ENCODE results near the gene BRPF3. TPM values are rescaled to one million over a fixed set of nuclear protein-coding genes. Genes with fewer than 3 reads are reported as not detected.
A peak's percentile ranks its signal among the peaks of the same experiment; 100 is the strongest.

BRPF3 gene
- polyA plus RNA-seq, 1 donor from 2014 or later: 10.1 TPM

DNA sequence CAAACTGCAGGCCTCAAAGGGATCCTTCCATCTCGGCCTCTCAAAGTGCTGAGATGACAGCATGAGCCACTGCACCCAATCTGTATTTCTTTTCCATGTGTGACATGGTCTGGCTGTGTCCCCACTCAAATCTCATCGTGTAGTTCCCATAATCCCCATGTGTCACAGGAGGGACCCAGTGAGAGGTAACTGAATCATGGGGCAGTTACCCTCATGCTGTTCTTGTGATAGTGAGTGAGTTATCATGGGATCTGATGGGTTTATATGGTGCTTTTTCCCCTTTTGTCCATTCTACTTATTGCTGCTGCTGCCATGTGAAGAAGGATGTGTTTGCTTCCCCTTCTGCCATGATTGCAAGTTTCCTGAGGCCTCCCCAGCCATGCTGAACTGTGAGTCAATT lies 10.3 kb upstream of the BRPF3 start:
- Histone ChIP-seq H3K9me2 (ENCODE audit: insufficient read depth, low read length) (no peaks in the 10 kb centered on the region), H3K9ac (ENCODE audit: low read length) (no peak overlapping the region), H3K27ac (ENCODE audit: low read length) (no peak overlapping the region), H3K9me3 (ENCODE audit: low read length) (no peaks in the 10 kb centered on the region), H3K79me2 (replicated peaks; ENCODE audit: insufficient read depth, low read length) (no peaks in the 10 kb centered on the region), H3K4me2 (ENCODE audit: low read length) (no peak overlapping the region), H2AFZ (ENCODE audit: low read depth, low read length) (no peak overlapping the region), H3F3A (ENCODE audit: insufficient read depth, low read length, poor library complexity, severe bottlenecking) (no peaks in the 10 kb centered on the region), H4K20me1 (ENCODE audit: insufficient read depth) (no peaks in the 10 kb centered on the region), H3K36me3 (ENCODE audit: insufficient read depth, low read length) (no peaks in the 10 kb centered on the region), H3K27me3 (ENCODE audit: insufficient read depth, low read depth, low read length) (no peaks in the 10 kb centered on the region), H3K4me3 (ENCODE audit: low read length) (no peak overlapping the region)
- no peak for TF ChIP-seq EP300 (conservative IDR thresholded peaks at IDR 0.05; ENCODE audit: poor library complexity, severe bottlenecking)
- TF ChIP-seq, protein P1, sequence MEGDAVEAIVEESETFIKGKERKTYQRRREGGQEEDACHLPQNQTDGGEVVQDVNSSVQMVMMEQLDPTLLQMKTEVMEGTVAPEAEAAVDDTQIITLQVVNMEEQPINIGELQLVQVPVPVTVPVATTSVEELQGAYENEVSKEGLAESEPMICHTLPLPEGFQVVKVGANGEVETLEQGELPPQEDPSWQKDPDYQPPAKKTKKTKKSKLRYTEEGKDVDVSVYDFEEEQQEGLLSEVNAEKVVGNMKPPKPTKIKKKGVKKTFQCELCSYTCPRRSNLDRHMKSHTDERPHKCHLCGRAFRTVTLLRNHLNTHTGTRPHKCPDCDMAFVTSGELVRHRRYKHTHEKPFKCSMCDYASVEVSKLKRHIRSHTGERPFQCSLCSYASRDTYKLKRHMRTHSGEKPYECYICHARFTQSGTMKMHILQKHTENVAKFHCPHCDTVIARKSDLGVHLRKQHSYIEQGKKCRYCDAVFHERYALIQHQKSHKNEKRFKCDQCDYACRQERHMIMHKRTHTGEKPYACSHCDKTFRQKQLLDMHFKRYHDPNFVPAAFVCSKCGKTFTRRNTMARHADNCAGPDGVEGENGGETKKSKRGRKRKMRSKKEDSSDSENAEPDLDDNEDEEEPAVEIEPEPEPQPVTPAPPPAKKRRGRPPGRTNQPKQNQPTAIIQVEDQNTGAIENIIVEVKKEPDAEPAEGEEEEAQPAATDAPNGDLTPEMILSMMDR (IDR thresholded peaks at IDR 0.05; ENCODE audit: poor library complexity, severe bottlenecking): no peak
- no peak for TF ChIP-seq MXI1 (conservative IDR thresholded peaks at IDR 0.05; ENCODE audit: poor library complexity, severe bottlenecking)
- no peak for TF ChIP-seq RAD21 (conservative IDR thresholded peaks at IDR 0.05)
- TF ChIP-seq, protein P2, sequence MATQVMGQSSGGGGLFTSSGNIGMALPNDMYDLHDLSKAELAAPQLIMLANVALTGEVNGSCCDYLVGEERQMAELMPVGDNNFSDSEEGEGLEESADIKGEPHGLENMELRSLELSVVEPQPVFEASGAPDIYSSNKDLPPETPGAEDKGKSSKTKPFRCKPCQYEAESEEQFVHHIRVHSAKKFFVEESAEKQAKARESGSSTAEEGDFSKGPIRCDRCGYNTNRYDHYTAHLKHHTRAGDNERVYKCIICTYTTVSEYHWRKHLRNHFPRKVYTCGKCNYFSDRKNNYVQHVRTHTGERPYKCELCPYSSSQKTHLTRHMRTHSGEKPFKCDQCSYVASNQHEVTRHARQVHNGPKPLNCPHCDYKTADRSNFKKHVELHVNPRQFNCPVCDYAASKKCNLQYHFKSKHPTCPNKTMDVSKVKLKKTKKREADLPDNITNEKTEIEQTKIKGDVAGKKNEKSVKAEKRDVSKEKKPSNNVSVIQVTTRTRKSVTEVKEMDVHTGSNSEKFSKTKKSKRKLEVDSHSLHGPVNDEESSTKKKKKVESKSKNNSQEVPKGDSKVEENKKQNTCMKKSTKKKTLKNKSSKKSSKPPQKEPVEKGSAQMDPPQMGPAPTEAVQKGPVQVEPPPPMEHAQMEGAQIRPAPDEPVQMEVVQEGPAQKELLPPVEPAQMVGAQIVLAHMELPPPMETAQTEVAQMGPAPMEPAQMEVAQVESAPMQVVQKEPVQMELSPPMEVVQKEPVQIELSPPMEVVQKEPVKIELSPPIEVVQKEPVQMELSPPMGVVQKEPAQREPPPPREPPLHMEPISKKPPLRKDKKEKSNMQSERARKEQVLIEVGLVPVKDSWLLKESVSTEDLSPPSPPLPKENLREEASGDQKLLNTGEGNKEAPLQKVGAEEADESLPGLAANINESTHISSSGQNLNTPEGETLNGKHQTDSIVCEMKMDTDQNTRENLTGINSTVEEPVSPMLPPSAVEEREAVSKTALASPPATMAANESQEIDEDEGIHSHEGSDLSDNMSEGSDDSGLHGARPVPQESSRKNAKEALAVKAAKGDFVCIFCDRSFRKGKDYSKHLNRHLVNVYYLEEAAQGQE (IDR thresholded peaks at IDR 0.05; ENCODE audit: borderline replicate concordance): no peak
- no peak for TF ChIP-seq SMC3 (conservative IDR thresholded peaks at IDR 0.05; ENCODE audit: poor library complexity)
- no peak for TF ChIP-seq TAF1 (IDR thresholded peaks at IDR 0.05; ENCODE audit: low read depth)

DNA sequence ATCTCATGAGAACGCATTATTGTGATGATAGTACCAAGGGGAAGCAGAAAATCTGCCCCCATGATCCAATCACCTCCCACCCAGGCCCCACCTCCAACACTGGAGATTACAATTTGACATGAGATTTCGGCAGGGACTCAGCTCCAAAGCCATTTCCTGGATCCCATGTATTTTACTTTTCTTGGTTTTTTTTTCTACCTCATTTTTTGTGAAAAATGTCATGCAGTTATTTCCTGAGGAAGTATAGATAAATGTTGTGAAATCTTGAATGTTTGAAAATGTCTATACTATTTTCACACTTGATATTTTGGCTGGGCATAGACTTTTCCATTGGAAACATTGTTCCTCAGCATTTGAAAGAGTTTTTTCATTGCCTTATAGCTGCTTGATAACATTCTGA lies 9.1 kb upstream of the BRPF3 start:
- no peak overlapping the region for H3K4me2 ChIP-seq (ENCODE audit: low read length)
- H3F3A ChIP-seq (ENCODE audit: insufficient read depth, low read length, poor library complexity, severe bottlenecking): no peaks in the 10 kb centered on the region
- no peak for TF ChIP-seq TAF1 (IDR thresholded peaks at IDR 0.05; ENCODE audit: low read depth)

DNA sequence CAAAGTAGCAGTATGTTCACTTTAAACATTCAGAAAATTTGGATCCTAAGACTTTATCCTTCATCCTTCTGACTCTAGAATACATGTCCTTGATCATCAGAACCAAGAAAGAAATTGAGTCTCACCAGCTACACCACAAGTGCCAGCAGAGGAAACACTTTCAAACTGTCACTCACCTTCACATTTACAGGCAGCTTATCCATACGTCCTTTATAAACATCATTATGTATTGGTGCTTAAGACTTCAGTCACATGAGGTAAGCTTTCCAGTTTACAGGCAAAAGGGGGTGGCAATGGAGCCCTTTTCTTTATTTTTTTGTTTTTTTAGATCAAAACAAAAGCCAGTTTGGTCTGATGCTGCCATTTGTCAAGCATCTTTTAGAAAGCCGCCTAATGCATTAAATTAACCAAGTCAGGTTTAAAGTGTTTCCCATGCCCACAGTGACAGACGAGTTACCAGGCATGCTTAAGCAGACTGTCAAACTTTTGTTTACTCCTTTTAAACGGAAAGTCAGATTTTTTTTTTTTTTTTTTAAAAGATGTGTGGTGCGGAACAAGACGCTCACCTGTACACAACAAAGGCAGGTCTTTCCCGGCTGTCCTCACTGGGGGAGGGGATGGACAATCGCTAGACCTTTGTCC lies 952 bp upstream of the BRPF3 start:
- peak; percentile 44 for TF ChIP-seq POLR2AphosphoS5 (IDR thresholded peaks at IDR 0.05)
- TF ChIP-seq MXI1 (conservative IDR thresholded peaks at IDR 0.05; ENCODE audit: poor library complexity, severe bottlenecking): peak; percentile 20
- TF ChIP-seq EP300 (conservative IDR thresholded peaks at IDR 0.05; ENCODE audit: poor library complexity, severe bottlenecking): peak; percentile 56
- TF ChIP-seq, protein P2 (IDR thresholded peaks at IDR 0.05; ENCODE audit: borderline replicate concordance): no peak
- TF ChIP-seq, protein P1 (IDR thresholded peaks at IDR 0.05; ENCODE audit: poor library complexity, severe bottlenecking): no peak
- TF ChIP-seq EZH2 (IDR thresholded peaks at IDR 0.05; ENCODE audit: borderline replicate concordance, insufficient read depth, low read length, poor library complexity, severe bottlenecking): no peak
- no peak for TF ChIP-seq SMC3 (conservative IDR thresholded peaks at IDR 0.05; ENCODE audit: poor library complexity)
- no peak for TF ChIP-seq RAD21 (conservative IDR thresholded peaks at IDR 0.05)
- no peak for TF ChIP-seq TAF1 (IDR thresholded peaks at IDR 0.05; ENCODE audit: low read depth)

More for the DNA sequence above, 9.1 kb upstream of the BRPF3 start:
- Histone ChIP-seq H3K9me3 (ENCODE audit: low read length) (no peaks in the 10 kb centered on the region), H3K27ac (ENCODE audit: low read length) (no peak overlapping the region), H3K27me3 (ENCODE audit: insufficient read depth, low read depth, low read length) (no peaks in the 10 kb centered on the region), H3K9ac (ENCODE audit: low read length) (no peak overlapping the region), H3K36me3 (ENCODE audit: insufficient read depth, low read length) (no peaks in the 10 kb centered on the region), H3K9me2 (ENCODE audit: insufficient read depth, low read length) (no peaks in the 10 kb centered on the region), H2AFZ (ENCODE audit: low read depth, low read length) (no peak overlapping the region), H4K20me1 (ENCODE audit: insufficient read depth) (no peaks in the 10 kb centered on the region), H3K4me3 (ENCODE audit: low read length) (no peak overlapping the region), H3K79me2 (replicated peaks; ENCODE audit: insufficient read depth, low read length) (no peaks in the 10 kb centered on the region)

More for the DNA sequence above, 952 bp upstream of the BRPF3 start:
- H3K27me3 ChIP-seq (ENCODE audit: insufficient read depth, low read depth, low read length): no peaks in the 10 kb centered on the region
- peak overlapping the region; percentile 81 for H3K4me3 ChIP-seq (ENCODE audit: low read length)
- no peaks in the 10 kb centered on the region for H4K20me1 ChIP-seq (ENCODE audit: insufficient read depth)
- no peaks in the 10 kb centered on the region for H3K9me2 ChIP-seq (ENCODE audit: insufficient read depth, low read length)
- H3F3A ChIP-seq (ENCODE audit: insufficient read depth, low read length, poor library complexity, severe bottlenecking): no peaks in the 10 kb centered on the region
- H3K36me3 ChIP-seq (ENCODE audit: insufficient read depth, low read length): peaks cover 9% of the 10 kb centered on the region
- H3K79me2 ChIP-seq (replicated peaks; ENCODE audit: insufficient read depth, low read length): peaks cover 33% of the 10 kb centered on the region
- H3K27ac ChIP-seq (ENCODE audit: low read length): peak overlapping the region; percentile 95
- H2AFZ ChIP-seq (ENCODE audit: low read depth, low read length): peak overlapping the region; percentile 51
- peak overlapping the region; percentile 56 for H3K4me2 ChIP-seq (ENCODE audit: low read length)
- H3K9ac ChIP-seq (ENCODE audit: low read length): peak overlapping the region; percentile 91
- no peaks in the 10 kb centered on the region for H3K9me3 ChIP-seq (ENCODE audit: low read length)
